SK-N-SH treated with all-trans-retinoic acid at 6 μM for 48 hours (cell line): ENCODE data around the gene ZP1.

Source experiments
- ARNTL ChIP-seq: fragments of 450-650 bp; formaldehyde crosslinking; IDR thresholded peaks from 2 replicates; pipeline ENCODE4 v1.5.0; 2020; ENCODE audit warnings: low read depth, mild to moderate bottlenecking, moderate library complexity, borderline replicate concordance
- PATZ1 ChIP-seq: fragments of 250-450 bp; sonication (Bioruptor Pico); IDR thresholded peaks from 2 replicates; pipeline ENCODE4 v1.8.0; 2020; ENCODE audit warnings: mild to moderate bottlenecking, moderate library complexity, borderline replicate concordance
- RARB ChIP-seq: fragments of 250-450 bp; sonication (Bioruptor Pico); IDR thresholded peaks from 2 replicates; pipeline ENCODE4 v1.8.0; 2021; ENCODE audit warnings: mild to moderate bottlenecking, moderate library complexity
- SNAI2 ChIP-seq: fragments of 250-450 bp; sonication (Bioruptor Pico); IDR thresholded peaks from 2 replicates; pipeline ENCODE4 v1.5.0; 2020; ENCODE audit warnings: mild to moderate bottlenecking, moderate library complexity
- TCF4 ChIP-seq: fragments of 250-450 bp; sonication (Bioruptor Pico); IDR thresholded peaks from 2 replicates; pipeline ENCODE4 v1.8.0; 2021; ENCODE audit warnings: mild to moderate bottlenecking, moderate library complexity, borderline replicate concordance
- TOX ChIP-seq: fragments of 250-450 bp; sonication (Bioruptor Pico); IDR thresholded peaks from 2 replicates; pipeline ENCODE4 v1.8.0; 2021; ENCODE audit warnings: mild to moderate bottlenecking, moderate library complexity, borderline replicate concordance
- ZFP3 ChIP-seq: fragments of 250-450 bp; sonication (Bioruptor Pico); IDR thresholded peaks from 2 replicates; pipeline ENCODE4 v1.5.0; 2020; ENCODE audit warnings: mild to moderate bottlenecking, moderate library complexity
- ZFP30 ChIP-seq: fragments of 450-650 bp; formaldehyde crosslinking; IDR thresholded peaks from 2 replicates; pipeline ENCODE4 v1.5.0; 2022; ENCODE audit warnings: mild to moderate bottlenecking, moderate library complexity
- ZNF8 ChIP-seq: fragments of 450-650 bp; formaldehyde crosslinking; IDR thresholded peaks from 2 replicates; pipeline ENCODE4 v1.5.0; 2020; ENCODE audit warnings: mild to moderate bottlenecking, moderate library complexity
- TF ChIP-seq, protein P1 (sequence below): fragments of 250-450 bp; sonication (Bioruptor Pico); IDR thresholded peaks from 2 replicates; pipeline ENCODE4 v1.5.1; 2021; ENCODE audit warnings: mild to moderate bottlenecking, moderate library complexity

DNA sequence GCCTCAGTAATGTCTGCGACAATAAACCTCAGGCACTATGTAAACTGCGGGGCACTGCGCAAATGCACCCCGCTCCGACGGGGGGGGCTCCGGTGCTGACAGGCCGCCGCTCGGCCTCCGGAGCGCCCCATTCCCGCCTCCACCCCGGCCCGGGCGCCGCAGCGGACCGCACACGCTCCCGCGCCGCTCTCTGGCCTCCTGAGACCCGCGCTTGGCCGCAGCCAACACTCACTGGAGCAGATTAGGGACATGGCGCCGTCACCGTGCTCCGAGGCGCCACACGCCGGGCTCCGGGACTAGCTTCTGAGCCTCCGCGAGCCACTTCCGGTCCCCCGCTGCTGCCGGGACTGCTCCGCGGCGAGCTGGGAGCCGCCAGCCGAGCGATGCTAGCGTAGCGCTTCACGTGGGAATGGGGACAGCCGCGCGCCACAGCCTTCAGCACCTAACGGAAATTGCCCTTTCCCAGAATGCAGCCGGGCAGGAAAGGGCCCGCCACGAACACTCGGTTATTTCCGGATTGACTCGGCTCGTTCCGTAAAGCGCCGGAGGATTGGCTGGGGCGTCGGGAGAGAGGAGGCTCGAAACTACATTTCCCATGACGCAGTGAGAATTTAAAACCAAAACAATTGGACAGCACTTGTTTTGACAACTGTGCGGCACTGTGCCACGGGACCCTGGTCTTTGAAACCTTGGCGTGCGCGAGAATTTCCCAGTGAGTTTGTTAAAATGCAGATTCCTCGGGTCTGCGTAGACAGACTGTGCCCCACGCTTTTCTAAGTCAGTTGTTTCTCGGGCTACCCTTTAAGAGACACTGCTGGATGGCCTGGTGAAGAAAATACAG is 39.0 kb downstream of the ZP1 start, which contains the start of gene PRPF19:
- TF ChIP-seq, protein P1, sequence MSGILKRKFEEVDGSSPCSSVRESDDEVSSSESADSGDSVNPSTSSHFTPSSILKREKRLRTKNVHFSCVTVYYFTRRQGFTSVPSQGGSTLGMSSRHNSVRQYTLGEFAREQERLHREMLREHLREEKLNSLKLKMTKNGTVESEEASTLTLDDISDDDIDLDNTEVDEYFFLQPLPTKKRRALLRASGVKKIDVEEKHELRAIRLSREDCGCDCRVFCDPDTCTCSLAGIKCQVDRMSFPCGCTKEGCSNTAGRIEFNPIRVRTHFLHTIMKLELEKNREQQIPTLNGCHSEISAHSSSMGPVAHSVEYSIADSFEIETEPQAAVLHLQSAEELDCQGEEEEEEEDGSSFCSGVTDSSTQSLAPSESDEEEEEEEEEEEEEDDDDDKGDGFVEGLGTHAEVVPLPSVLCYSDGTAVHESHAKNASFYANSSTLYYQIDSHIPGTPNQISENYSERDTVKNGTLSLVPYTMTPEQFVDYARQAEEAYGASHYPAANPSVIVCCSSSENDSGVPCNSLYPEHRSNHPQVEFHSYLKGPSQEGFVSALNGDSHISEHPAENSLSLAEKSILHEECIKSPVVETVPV (CRISPR knock-in tag): no peak
- no peak for TF ChIP-seq PATZ1 (CRISPR knock-in tag)
- no peak for TF ChIP-seq SNAI2 (CRISPR knock-in tag)
- TF ChIP-seq TOX (CRISPR knock-in tag): no peak
- no peak for TF ChIP-seq ZFP30 (CRISPR knock-in tag)
- TF ChIP-seq TCF4: no peak
- TF ChIP-seq ZFP3 (CRISPR knock-in tag): no peak; the same call in 1 of the 2 replicates
- no peak for TF ChIP-seq ZNF8 (CRISPR knock-in tag)
- no peak for TF ChIP-seq RARB (CRISPR knock-in tag)
- no peak for TF ChIP-seq ARNTL (CRISPR knock-in tag)
